ENCODE data around the gene OR8B4. TPM values are rescaled to one million over a fixed set of nuclear protein-coding genes. Genes with fewer than 3 reads are reported as not detected.
A peak's percentile ranks its signal among the peaks of the same experiment; 100 is the strongest.
"Not testable (repeated sequence)": the region's sequence is repeated elsewhere in the genome, so short reads cannot be mapped to it uniquely, and the experiment has no call there.

OR8B4 gene
- total RNA-seq, 3 donors from 2014 or later = not detected

GRCh38 chr11:124405581-124405980 is 19.1 kb downstream of the OR8B4 start:
- no peaks in the 10 kb centered on the region for H3K9me3 ChIP-seq
- TF ChIP-seq, protein P1, sequence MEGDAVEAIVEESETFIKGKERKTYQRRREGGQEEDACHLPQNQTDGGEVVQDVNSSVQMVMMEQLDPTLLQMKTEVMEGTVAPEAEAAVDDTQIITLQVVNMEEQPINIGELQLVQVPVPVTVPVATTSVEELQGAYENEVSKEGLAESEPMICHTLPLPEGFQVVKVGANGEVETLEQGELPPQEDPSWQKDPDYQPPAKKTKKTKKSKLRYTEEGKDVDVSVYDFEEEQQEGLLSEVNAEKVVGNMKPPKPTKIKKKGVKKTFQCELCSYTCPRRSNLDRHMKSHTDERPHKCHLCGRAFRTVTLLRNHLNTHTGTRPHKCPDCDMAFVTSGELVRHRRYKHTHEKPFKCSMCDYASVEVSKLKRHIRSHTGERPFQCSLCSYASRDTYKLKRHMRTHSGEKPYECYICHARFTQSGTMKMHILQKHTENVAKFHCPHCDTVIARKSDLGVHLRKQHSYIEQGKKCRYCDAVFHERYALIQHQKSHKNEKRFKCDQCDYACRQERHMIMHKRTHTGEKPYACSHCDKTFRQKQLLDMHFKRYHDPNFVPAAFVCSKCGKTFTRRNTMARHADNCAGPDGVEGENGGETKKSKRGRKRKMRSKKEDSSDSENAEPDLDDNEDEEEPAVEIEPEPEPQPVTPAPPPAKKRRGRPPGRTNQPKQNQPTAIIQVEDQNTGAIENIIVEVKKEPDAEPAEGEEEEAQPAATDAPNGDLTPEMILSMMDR (IDR thresholded peaks at IDR 0.05) = no peak
- no peak overlapping the region for H3K4me3 ChIP-seq
- H3K4me1 ChIP-seq (ENCODE audit: low read depth) = no peaks in the 10 kb centered on the region
- no peak for ATAC-seq
- intact Hi-C loops (cut with DNase I, micrococcal nuclease) = no loop called here
- DNase-seq = no peak
- no peaks in the 10 kb centered on the region for H3K36me3 ChIP-seq (ENCODE audit: low read depth)

GRCh38 chr11:124403186-124403585 is 21.5 kb downstream of the OR8B4 start:
- ATAC-seq; intact Hi-C loops (cut with DNase I, micrococcal nuclease); H3K4me1 ChIP-seq (ENCODE audit: low read depth); H3K9me3 ChIP-seq; DNase-seq; H3K36me3 ChIP-seq (ENCODE audit: low read depth); H3K4me3 ChIP-seq: not testable (repeated sequence)

DNA sequence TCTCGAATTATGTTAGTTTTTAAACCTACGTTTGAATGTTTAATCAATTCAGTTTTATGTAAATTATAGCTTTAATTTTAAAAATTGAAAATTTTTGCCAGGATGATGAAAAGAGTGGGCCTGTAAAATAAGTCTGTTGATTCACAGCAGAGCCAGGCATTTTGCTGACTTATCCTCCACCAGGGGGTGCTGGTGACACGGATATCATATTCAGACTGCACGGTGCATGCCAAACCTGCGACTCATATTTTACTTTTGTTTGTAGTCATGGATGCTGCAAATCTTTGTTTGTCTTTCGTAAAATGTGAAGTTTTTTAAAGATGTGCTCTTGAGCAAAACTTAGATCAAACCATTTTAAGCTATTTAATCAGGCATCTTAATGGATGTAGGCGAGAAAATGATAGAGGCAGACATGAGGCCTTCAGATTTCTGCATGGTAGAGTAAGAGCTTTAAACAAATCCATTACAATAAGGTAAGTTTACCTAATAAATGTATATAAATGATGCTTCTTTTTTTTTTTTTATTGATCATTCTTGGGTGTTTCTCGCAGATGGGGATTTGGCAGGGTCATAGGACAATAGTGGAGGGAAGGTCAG is 22.2 kb downstream of the OR8B4 start:
- ATAC-seq (peak; percentile 68), DNase-seq (peak in 2 of 3 donors; percentile 35 to 81)
- Histone ChIP-seq H3K36me3 (ENCODE audit: low read depth) (no peaks in the 10 kb centered on the region), H3K9me3 (no peaks in the 10 kb centered on the region), H3K4me3 (no peak overlapping the region), H3K4me1 (ENCODE audit: low read depth) (no peaks in the 10 kb centered on the region)
- intact Hi-C loops (cut with DNase I, micrococcal nuclease) = no loop called here
- TF ChIP-seq, protein P1 (IDR thresholded peaks at IDR 0.05) = peak; percentile 35

GRCh38 chr11:124398924-124399323 is 25.7 kb downstream of the OR8B4 start, which contains the start of gene OR8B3:
Gene OR8B3 (minus strand): TSS chr11:124399024. CDS start chr11:124397351, 1,673 bp downstream.
- no peak for ATAC-seq
- Histone ChIP-seq H3K36me3 (ENCODE audit: low read depth) (no peaks in the 10 kb centered on the region), H3K4me3 (no peak within 1 kb of the TSS), H3K9me3 (no peaks in the 10 kb centered on the region), H3K4me1 (ENCODE audit: low read depth) (no peaks in the 10 kb centered on the region)
- DNase-seq = no peak
- TF ChIP-seq, protein P1 (IDR thresholded peaks at IDR 0.05) = no peak
- intact Hi-C loops (cut with DNase I, micrococcal nuclease) = no loop called here

GRCh38 chr11:124396847-124397246 is 27.8 kb downstream of the OR8B4 start:
- H3K9me3 ChIP-seq; H3K4me3 ChIP-seq; DNase-seq; H3K4me1 ChIP-seq (ENCODE audit: low read depth); ATAC-seq; intact Hi-C loops (cut with DNase I, micrococcal nuclease); H3K36me3 ChIP-seq (ENCODE audit: low read depth): not testable (repeated sequence)

GRCh38 chr11:124394408-124394807 is 30.3 kb downstream of the OR8B4 start:
- TF ChIP-seq, protein P1 (IDR thresholded peaks at IDR 0.05) = no peak
- no peak for DNase-seq
- intact Hi-C loops (cut with DNase I, micrococcal nuclease) = no loop called here
- Histone ChIP-seq H3K9me3 (no peaks in the 10 kb centered on the region), H3K4me1 (ENCODE audit: low read depth) (no peaks in the 10 kb centered on the region), H3K4me3 (no peak overlapping the region), H3K36me3 (ENCODE audit: low read depth) (no peaks in the 10 kb centered on the region)
- no peak for ATAC-seq

DNA sequence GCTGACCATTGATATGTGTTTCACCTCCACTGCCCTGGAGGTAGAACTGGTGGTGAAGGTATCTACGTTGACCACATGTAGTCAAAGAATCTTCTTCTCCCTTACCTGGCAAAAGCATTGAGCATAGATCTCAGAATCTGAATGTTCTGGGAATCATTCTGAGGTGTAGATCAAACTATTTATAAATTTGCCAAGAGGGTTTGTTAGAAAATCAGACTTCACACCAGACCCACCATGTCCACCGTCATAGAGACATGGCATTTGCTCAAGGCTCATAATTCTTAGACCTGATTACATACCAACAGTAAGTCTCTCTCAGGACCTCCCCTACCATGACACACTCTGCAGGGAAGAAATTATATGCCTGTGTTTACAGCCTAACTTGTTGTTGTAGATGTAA is 40.3 kb downstream of the OR8B4 start, which contains the start of gene OR8B2:
Gene OR8B2 (minus strand): TSS at position 101 of the 400 bp plus-strand sequence. CDS start 1,156 bp downstream, outside the sequence.
- DNase-seq (no peak), ATAC-seq (no peak)
- Histone ChIP-seq H3K4me3 (no peak within 1 kb of the TSS), H3K4me1 (ENCODE audit: low read depth) (no peaks in the 10 kb centered on the region), H3K36me3 (ENCODE audit: low read depth) (no peaks in the 10 kb centered on the region), H3K9me3 (no peaks in the 10 kb centered on the region)
- intact Hi-C loops (cut with DNase I, micrococcal nuclease) = no loop called here
- TF ChIP-seq, protein P1 (IDR thresholded peaks at IDR 0.05) = no peak

- H3K4me3 ChIP-seq; H3K4me1 ChIP-seq (ENCODE audit: low read depth); DNase-seq; intact Hi-C loops (cut with DNase I, micrococcal nuclease); ATAC-seq; H3K9me3 ChIP-seq; H3K36me3 ChIP-seq (ENCODE audit: low read depth): not testable (repeated sequence)
These were observed 41.8 kb downstream of the OR8B4 start for GRCh38 chr11:124382857-124383256.

Data from mucosa of descending colon (tissue), 3 donors.